ENCODE measurements around the gene PNMA6E.

The PNMA6E gene

GRCh38 chrX:153382563-153383482, 18.3 kb downstream of the PNMA6E start:
- DNase-seq = no peak

- peak; percentile 23 for DNase-seq
Observed at GRCh38 chrX:153381684-153382532, 19.2 kb downstream of the PNMA6E start.

- no peak for DNase-seq
Observed at GRCh38 chrX:153380691-153381090, 20.5 kb downstream of the PNMA6E start.

GRCh38 chrX:153379971-153380581, 21.1 kb downstream of the PNMA6E start:
- DNase-seq = no peak

- DNase-seq = no peak
Observed at GRCh38 chrX:153379508-153379907, 21.6 kb downstream of the PNMA6E start.

GRCh38 chrX:153378607-153379006, 22.5 kb downstream of the PNMA6E start:
- DNase-seq = no peak

GRCh38 chrX:153377727-153378126, 23.4 kb downstream of the PNMA6E start:
- no peak for DNase-seq

DNA sequence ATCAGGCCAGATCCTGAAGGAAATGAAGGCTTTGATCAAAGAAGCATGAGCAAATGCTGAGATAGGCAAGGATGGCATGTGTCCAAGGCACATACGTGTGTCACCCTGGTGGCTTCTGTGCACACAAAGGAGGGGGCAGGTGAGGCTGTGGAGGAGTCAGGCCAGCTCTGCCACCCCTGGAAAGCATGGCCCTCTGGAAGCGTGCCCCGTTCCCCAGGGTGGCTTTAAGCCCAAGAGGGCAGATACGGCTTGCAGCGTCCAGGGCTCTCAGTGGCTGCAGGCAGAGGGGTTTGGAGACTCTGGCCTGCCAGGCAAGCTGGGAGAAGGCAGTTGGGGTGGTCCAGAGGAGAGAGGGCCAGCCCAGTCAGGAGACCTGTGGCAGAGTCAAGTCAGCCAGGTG, 25.6 kb downstream of the PNMA6E start:
- DNase-seq = no peak

- DNase-seq = no peak
Observed at GRCh38 chrX:153374426-153374825, 26.7 kb downstream of the PNMA6E start.

DNA sequence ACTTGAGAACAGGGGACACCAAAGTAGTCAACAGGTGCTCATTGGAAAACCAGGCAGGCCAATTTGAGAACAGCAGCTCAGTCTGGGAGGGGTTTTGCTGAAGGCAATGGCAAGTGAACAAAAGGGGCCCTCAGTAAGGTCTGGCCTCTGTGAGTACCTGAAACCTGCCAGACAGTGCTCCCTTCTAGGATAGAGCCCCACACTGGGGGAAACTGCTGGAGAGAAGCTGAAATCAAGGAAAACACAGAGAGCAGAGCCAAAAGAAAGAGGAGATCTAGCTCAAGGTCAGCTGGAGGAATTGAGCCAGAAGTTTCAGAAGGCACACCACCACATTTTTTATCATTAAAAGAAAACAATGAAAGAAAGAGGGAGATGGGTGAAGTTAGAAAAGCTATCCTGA, 28.2 kb downstream of the PNMA6E start:
- no peak for DNase-seq

GRCh38 chrX:153371256-153371655, 29.9 kb downstream of the PNMA6E start:
- DNase-seq = no peak

DNA sequence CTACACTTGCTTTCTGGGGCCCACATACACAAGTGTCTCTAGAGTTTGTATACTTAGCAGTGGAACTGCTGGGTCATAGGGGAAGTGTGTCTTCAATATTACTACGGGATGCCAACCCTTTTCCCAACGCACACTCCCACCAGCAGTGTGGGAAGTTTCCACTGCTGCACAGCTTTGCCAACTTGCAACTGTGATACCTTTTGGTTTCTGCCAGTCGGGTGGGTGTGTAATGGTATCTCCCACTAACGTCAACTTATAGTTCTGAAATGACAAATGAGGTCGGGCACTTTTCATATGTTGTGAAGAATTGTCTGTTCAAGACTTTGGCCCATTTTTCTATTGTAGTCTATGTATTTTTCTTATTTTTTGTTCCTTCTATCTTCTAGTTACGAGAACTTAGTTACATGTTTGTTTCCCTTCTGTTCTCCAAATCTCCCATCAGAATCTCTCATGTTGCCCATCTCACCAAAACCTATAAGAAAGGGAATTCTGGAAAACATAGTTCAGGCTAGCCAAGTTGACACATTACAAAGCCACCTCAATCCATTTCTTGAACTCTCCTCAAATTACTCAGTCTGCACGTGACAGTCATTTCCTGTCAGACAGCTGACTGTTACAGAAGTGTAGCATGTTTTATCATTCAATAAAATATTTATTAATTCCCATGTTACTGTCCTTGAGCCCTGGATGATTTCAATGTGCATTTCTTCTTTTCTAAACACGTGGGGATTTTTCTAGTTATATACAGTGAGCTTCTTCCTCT, 30.7 kb downstream of the PNMA6E start:
- DNase-seq = no peak

DNA sequence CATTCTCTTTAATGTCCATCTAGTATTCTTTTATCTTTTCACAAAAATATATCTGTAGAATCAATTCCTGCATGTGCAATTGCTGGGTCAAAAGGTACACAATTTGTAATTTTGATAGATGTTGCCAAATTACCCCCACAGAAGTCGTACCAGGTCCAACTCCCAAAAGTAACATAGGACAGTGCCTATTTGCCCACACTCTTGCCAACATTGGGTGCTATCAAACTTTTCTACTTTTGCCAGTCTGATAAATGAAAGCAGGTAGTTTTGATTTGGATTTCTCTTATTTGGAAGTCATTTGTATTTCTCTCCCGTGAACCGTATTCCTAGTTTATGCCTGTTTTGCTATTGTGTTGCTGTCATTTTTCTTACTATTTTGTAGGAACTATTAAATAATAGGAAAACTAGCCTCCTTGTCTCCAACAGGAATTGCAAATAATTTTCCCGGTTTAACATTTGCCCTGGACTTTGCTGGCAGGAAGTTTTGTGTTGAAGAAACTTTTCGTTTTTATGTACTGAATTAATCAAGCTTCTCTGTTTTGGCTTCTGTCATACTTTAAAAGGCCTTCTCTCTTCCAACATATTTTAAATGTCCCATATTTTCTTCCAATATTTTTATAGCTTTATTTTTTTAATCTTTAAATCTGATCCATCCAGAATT, 34.1 kb downstream of the PNMA6E start:
- no peak for DNase-seq

- DNase-seq = no peak
Observed at GRCh38 chrX:153366119-153366518, 35.0 kb downstream of the PNMA6E start.

- DNase-seq = no peak
Observed at GRCh38 chrX:153365670-153366069, 35.5 kb downstream of the PNMA6E start.

DNA sequence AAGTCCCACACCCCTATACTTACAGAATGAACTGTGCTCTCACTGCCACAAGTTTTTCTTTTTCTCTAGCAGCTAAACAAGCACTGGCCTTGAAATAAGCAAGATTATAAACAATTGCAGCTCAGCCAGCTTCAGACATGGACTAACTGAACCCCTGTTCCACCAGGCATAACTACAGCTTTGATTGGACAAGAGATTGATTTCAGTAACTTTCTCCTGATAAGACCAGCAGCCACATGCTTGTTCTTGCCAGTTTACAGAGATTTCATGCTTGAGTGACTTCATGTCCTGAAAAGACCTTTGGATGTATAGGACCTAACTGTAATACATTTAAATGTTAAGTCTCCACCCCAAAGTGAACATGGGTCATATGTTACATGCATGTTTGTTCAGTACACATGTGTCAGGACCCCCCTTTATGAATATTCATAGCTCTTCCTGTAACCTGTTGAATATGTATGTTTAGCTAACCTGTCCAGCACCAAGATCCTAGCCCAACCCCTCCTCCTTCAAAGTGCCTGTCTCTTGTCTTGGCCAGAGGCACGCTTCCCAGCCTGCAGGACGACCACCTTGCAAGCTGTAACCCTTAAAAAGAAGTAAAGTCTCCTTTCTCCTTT, 39.3 kb downstream of the PNMA6E start:
- no peak for DNase-seq

- DNase-seq = no peak
Observed at GRCh38 chrX:153357877-153358276, 43.3 kb downstream of the PNMA6E start.

DNA sequence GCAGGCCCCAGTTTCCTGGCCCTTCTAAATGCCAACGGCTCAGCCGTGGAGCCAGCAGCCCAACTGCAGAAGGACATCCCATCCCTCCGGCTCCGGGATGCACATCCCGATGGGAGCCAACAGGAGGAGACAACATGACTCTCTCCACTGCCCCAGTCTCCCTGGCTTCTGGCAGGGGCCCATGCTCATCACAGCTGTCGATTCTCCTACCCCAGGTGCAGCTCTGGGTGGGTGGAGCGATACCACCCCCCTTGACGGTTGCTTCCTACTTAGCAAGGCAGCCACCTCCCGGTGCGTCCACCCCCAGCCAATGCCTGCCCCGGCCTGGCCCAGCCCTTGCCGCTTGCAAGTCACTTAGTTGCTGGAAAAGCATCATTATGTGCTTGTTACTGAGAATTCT, 47.7 kb downstream of the PNMA6E start:
- DNase-seq = no peak

- no peak for DNase-seq
Observed at GRCh38 chrX:153352858-153353257, 48.3 kb downstream of the PNMA6E start.

- no peak for DNase-seq
Observed at GRCh38 chrX:153351981-153352380, 49.2 kb downstream of the PNMA6E start.

DNA sequence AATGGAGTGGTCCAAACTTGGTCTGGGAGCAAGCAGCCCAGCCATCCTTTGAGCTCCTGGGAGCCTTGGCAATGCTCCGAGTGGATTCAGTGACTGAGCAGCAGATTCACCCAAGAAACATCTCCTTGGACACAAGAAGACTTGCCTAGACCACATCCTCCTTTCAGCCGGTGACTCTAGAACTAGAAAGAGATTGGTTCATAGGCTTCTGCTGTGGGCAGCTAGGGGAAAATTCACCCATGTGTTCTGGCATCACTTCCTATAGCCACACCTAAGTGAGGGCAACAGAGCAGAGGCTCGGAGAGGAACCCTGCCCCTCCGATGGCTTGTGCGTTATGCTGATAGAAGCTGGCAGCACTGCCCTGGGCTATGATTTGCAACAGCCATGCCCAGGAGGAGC, 51.2 kb downstream of the PNMA6E start:
- no peak for DNase-seq

DNA sequence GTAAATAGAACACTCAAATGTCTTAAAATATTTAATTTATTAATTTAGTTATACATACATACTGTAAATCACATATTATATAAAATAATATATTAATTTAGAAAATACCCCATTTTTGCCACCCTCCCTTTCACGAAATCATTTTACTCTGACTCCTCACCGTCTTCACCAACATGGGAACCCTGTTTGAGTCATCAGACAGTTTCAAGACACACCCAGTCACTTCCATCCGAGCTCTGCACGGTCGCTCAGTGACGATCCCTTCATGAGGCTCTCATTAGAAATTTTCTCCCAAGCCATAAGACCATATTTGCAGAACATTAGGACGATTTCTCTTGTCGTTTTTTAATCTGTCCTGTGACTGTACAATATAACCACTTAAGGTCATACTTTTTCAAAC, 52.7 kb downstream of the PNMA6E start:
- no peak for DNase-seq
